Nephron progenitor cell (in vitro differentiated cells): ENCODE data around the gene TNN.

Experiments
- DNase-seq: peaks from one replicate; pipeline ENCODE4 v3.0.0; 2021
- H3K27ac Mint-ChIP-seq: 2 replicates; pipeline ENCODE4 v1.8.0; 2021; ENCODE audit warnings: mild to moderate bottlenecking, moderate library complexity, mixed read lengths
- H3K27me3 Mint-ChIP-seq: 2 replicates; pipeline ENCODE4 v1.8.0; 2021; ENCODE audit warnings: mild to moderate bottlenecking, low read depth, mixed read lengths; ENCODE audit not compliant: poor library complexity
- H3K36me3 Mint-ChIP-seq: 2 replicates; pipeline ENCODE4 v1.8.0; 2021; ENCODE audit warnings: low read depth, mixed read lengths
- H3K4me1 Mint-ChIP-seq: 2 replicates; pipeline ENCODE4 v1.8.0; 2021; ENCODE audit warnings: mixed read lengths
- H3K4me3 Mint-ChIP-seq: 2 replicates; pipeline ENCODE4 v1.8.0; 2021; ENCODE audit warnings: mild to moderate bottlenecking, moderate library complexity, mixed read lengths
- H3K9me3 Mint-ChIP-seq: 2 replicates; pipeline ENCODE4 v1.8.0; 2021; ENCODE audit warnings: mild to moderate bottlenecking, moderate library complexity, mixed read lengths
- CTCF ChIP-seq: fragments of 200-600 bp; sonication (generic); IDR thresholded peaks from 2 replicates; pipeline ENCODE4 v1.5.0; 2021; ENCODE audit warnings: antibody characterized with exemption

Gene TNN

GRCh38 chr1:175166746-175167145, 99.1 kb downstream of the TNN start:
- no peak for DNase-seq
- Mint-ChIP-seq H3K27me3 (peaks cover 18% of the 10 kb centered on the region), H3K9me3 (no peaks in the 10 kb centered on the region), H3K27ac (no peak overlapping the region), H3K4me1 (no peaks in the 10 kb centered on the region), H3K4me3 (no peak overlapping the region), H3K36me3 (no peaks in the 10 kb centered on the region)
- TF ChIP-seq CTCF: no peak

DNA sequence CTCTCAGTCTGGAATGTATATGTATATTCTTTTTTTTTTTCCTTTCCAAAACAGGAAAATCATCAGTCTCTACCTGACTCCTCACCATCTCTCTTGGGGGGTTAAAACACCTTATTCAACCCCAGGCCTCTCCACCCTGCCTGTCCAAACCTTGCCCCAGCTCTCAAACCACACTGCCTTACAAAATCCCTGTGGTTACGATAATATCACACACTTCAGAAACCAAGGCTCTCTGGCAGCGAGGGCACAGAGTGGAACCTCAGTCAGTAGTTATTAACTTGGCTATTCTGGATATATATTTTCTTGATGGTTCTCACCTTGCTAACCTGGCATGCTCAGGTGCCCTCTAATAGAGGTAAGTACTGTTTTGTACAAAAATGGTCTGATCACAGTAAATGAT, 100.2 kb downstream of the TNN start:
- no peak for TF ChIP-seq CTCF

DNA sequence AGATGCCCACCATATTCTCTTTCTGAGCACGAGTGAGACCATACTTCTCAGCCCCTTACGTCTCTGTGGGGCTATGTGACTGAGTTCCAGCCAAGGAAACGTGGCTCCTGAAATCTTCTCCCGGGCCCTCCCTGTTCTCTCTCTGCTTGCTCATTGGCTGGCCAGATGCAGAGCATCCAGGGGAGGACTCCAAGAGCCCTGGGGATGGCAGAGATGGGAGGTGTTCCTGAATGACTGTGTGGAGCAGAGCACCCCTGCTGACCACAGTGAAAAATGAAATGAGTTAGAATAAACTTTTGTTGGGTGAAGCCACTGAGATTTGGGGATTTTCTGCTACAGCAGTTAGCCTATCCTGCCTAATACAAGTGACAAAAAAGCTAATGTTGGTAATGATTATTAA, 101.1 kb downstream of the TNN start:
- peaks cover 6% of the 10 kb centered on the region for H3K27me3 Mint-ChIP-seq
- H3K36me3 Mint-ChIP-seq: no peaks in the 10 kb centered on the region
- no peak for TF ChIP-seq CTCF
- DNase-seq: no peak
- no peak overlapping the region for H3K4me3 Mint-ChIP-seq
- H3K27ac Mint-ChIP-seq: no peak overlapping the region
- no peaks in the 10 kb centered on the region for H3K9me3 Mint-ChIP-seq
- peaks cover 4% of the 10 kb centered on the region for H3K4me1 Mint-ChIP-seq

More for the DNA sequence above, 100.2 kb downstream of the TNN start:
- Mint-ChIP-seq H3K9me3 (no peaks in the 10 kb centered on the region), H3K36me3 (no peaks in the 10 kb centered on the region), H3K4me1 (peaks cover under 1% of the 10 kb centered on the region), H3K27me3 (peaks cover 13% of the 10 kb centered on the region), H3K27ac (no peak overlapping the region), H3K4me3 (no peak overlapping the region)
- DNase-seq: no peak

GRCh38 chr1:175169286-175170018, 101.8 kb downstream of the TNN start:
- H3K9me3 Mint-ChIP-seq: no peaks in the 10 kb centered on the region
- DNase-seq: no peak
- H3K36me3 Mint-ChIP-seq: no peaks in the 10 kb centered on the region
- H3K27ac Mint-ChIP-seq: no peak overlapping the region
- TF ChIP-seq CTCF: no peak
- peaks cover 4% of the 10 kb centered on the region for H3K4me1 Mint-ChIP-seq
- peaks cover 6% of the 10 kb centered on the region for H3K27me3 Mint-ChIP-seq
- H3K4me3 Mint-ChIP-seq: no peak overlapping the region

DNA sequence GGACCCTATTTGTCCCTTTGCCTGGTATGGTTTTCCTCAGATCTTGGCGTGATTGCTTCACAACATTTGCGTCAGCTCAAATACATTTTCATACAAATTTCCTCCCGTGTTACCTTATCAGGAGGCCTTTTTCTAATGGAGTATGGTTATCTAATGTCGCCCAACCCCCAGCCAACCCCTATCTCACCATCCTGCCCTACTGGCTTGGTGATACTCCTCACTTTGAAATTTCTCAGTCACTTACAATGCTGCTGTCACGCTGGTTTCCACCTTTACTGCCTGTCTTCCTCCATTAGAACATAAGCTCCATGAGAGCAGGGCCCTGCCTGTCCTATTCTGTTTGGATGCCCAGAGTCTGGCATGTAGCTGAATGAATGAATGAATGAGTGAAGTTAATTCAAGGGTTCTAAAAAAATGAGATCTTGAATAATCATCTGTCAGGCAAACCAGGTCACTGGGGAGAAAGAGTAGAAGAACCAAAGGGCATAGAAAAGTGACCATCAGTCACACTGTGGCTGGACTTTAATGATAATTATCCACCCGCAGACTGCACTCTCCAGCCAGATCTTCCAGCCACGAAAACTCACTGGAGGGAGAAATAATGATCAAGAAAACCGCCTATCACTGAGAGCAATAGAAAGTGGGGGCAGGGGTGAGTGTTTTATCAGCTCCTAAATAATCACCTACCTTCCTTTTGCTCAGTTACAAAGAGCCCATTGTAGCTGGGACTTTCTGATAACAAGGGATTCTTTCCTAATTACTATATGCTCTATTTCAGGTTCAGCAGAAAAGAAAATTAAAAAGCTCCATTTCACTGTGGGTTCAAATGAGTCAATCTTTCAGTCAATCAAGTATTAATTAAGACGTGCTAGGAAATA, 103.6 kb downstream of the TNN start:
- no peak overlapping the region for H3K4me3 Mint-ChIP-seq
- H3K27ac Mint-ChIP-seq: peak overlapping the region; percentile 43
- TF ChIP-seq CTCF: no peak
- H3K27me3 Mint-ChIP-seq: peaks cover 6% of the 10 kb centered on the region
- H3K4me1 Mint-ChIP-seq: peaks cover 4% of the 10 kb centered on the region
- DNase-seq: no peak
- H3K9me3 Mint-ChIP-seq: no peaks in the 10 kb centered on the region
- no peaks in the 10 kb centered on the region for H3K36me3 Mint-ChIP-seq
